GM12874 (cell line): ENCODE measurements around the gene NSD1.

Experiments used
- CTCF ChIP-seq: IDR thresholded peaks from 2 replicates; pipeline ENCODE4 v1.5.1; 2011; ENCODE audit warnings: low read depth, mild to moderate bottlenecking, control low read depth, low read length, moderate library complexity; ENCODE audit not compliant: insufficient read depth

Gene NSD1

GRCh38 chr5:177094224-177095087, 39.1 kb upstream of the NSD1 start:
- no peak for TF ChIP-seq CTCF

- no peak for TF ChIP-seq CTCF
Observed at GRCh38 chr5:177095088-177095669, 38.4 kb upstream of the NSD1 start.

GRCh38 chr5:177096162-177097015, 37.2 kb upstream of the NSD1 start:
- no peak for TF ChIP-seq CTCF

GRCh38 chr5:177097016-177097985, 36.3 kb upstream of the NSD1 start:
- TF ChIP-seq CTCF = no peak

- no peak for TF ChIP-seq CTCF
Observed at GRCh38 chr5:177098120-177098469, 35.5 kb upstream of the NSD1 start.

GRCh38 chr5:177098470-177099141, 35.0 kb upstream of the NSD1 start:
- TF ChIP-seq CTCF = no peak
